NCI-H2029 treated with DMSO at 0.1 percent for 48 hours (cell line): ENCODE measurements around the gene VAV2.
A peak's percentile ranks its signal among the peaks of the same experiment; 100 is the strongest.

ENCODE experiments used
- DNase-seq: peaks from one replicate; lab custom pipeline; 2025; lab: John Stamatoyannopoulos, UW

The VAV2 gene

DNA sequence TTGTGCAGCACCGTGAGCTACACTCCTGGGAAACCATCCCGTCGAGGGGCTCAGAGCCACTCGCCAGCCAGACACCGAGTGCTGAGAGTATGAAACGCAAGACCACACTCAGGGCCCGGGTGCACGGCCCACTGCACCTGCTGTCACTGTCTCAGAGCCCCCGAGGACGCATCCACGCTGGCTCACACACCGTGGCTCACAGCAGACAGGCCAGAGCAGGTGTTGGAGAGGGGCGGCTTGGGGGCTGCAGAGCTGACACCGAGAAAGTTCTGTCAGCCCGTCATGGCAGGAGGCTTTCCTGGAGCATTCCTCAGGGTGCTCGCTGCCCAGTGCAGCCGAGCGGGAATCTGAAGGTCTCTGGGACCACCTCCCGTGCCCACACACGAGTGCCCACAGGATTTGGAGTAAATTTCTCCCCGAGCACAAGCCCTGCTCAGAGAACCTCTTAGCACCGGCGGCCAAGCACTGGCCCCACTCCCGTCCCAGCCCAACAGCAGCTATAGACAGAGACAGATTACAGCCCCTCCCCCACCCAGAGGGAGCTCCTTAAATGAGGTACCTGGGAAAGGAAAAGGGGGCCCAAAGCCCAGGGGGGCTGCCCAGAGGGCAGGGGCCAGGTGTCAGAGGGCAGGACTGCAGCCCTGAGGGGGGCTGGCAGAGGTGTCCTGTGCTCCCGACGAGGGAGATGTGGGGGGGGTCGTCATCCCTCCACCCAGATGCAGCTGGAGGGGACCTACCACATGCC, 197.9 kb downstream of the VAV2 start:
- no peak for DNase-seq

DNA sequence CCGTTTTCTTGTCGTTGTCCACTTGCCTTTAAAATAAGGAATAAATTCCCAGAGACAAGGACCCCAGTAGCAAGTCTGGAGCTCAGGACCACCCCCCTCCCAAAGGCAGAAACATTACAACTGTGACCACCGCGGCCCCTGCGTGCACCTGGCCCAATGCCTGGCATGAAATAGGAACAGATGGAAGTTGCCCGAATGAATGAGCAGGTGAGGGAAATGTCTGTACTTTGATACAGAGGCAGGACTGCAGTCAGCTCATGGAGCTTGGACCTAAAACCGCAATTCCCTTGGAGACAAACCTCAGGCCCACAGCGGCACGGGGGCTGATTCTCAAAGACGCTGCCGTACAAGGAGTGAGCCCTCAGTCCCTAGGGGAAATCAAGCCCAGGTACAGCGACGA, 198.7 kb downstream of the VAV2 start:
- DNase-seq: no peak

DNA sequence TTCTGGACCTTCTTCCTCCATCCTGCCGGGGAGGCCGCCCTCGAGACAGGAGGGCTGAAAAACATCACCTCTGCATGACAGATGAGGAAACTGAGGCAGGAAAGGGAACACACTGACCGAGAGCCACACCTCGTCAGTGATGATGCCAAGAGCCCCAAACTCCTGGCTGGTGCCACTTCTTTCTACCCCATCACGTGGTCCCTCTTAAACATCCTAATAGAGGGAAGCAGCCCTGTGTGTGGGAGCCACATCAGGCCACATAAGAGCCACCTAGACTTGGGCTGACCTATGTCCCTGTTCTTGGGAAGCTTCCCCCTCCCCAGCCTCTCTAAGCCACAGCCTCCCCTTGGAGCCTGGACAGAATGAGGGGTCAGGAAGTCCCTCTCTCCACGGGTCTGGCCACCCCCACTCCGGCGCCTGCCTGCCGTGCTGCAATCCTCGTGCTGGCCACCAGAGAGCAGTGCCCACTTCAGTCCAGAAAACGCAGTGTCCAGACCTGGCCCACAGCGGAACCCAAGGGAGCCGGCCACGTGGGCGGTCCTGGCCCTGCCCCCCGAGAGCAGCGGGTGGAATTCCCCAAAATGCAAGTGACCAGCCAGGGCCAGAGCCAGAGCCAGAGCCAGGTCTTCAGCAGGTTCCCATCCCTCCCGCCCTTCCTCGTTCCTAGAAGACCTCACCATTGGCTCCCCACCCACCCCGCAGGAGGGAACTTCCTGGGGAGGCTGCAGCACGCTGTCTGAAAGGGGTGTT, 199.2 kb downstream of the VAV2 start:
- no peak for DNase-seq

DNA sequence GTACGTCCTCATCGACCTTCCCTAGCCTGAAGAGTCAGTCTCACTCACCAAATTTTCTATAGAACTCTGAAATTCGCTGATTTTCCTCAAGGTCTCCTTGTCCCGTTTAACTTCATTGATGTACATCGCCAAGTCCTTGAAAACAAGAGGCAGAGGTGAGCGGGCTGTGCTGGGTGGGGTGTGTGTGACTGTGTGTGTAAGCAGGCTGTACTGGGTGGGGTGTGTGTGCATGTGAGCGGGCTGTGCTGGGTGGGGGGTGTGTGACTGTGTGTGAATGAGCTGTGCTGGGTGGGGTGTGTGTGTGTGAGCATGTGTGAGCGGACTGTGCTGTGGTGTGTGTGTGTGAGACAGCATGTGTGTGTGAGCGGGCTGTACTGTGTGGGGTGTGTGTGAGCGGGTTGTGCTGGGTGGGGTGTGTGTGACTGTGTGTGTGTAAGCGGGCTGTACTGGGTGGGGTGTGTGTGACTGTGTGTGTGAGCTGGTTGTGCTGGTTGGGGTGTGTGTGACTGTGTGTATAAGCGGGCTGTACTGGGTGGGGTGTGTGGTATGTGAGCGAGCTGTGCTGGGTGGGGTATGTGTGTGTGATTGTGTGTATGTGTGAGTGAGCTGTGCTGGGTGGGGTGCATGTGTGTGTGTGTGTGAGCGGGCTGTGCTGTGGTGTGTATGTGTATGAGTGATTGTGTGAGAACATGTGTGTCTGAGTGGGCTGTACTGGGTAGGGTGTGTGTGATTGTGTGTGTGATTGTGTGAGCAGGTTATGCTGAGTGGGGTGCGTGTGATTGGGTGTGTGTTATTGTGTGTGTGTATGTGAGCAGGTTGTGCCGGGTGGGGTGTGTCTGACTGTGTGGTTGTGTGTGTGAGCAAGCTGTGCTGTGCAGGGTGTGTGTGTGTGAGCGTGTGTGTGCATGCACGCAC, 200.1 kb downstream of the VAV2 start:
- DNase-seq: no peak

DNA sequence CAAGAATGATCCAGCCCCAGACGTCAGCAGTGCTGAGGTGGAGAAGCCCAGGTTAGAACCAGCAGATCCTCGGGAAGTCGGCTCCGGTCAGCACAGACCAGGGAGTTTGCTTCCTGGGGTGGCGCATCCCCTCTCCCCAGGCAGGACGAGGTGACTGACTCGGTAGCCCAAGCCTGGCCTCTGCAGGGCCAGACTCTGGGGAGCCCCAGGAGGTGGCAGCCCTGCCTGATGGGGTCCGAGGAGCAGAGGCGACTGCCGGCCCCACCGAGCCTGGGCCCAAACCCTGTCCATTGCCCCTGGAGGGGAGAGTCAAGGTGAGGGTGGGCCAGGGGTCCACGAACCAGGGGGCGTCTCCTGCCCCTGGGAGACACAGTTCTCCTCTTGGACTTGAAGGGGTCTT, 201.1 kb downstream of the VAV2 start:
- DNase-seq: no peak

DNA sequence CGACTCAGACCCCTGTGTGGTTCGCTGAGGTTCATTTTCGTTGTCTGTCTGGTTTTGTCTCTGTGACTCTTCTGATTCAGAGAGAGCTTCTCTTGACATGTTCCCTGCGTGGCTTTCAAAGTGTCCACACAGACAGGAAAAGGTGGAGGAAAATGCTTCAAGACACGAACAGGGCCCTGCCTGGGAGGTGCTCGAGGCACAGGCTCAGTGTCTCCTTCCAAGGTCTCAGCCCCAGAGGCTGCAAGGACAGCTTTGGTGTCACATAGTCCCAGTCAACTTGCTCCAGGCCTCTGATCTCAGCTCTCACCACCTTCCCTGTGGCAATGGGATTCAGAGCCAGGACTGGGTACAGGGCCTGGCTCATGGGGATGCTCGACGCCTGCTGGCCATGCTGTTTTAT, 202.3 kb downstream of the VAV2 start:
- no peak for DNase-seq

DNA sequence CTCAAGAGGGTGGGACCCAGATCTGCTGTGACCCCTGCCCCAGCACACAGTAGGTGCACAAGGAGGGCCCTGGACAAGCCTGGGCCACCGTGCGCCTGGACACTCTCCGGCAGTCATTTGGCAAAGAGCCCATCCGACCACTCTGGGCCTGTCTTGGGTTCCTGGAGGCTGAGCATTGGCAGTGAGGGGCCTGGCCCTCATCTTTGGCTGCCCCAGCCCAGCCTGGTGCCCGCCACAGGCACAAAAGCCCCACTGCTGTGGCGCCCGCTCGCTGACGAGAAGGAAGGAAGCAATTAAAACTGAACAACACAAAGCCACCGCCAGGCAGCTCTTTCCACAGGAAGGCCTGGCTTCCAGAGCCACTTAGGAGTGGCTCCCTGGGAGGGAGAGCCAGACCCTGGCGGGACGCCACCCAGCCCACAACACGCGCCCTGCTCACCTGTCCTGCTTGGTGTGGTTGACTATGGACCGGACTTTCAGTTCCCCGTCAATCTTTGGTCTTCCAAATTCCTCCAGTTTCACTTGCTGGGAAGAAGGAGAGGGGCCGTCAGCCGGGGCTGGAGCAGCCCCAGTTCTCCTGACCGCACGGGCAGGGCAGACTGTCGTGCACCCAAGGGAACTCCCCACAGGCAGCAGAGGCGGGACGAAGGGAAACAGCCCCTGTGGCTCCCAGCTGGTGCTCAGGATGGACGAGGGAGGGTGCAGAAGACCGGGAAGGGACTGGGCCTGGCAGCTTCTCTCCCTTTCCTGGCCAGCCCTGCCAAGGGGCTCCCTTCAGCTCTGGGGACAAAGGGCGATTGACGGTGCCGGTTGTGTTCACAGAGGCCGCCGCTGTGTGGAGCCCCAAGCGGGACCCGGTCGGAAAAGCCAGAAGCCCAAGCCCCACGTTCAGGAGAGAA, 203.1 kb downstream of the VAV2 start:
- DNase-seq: peak; percentile 40

DNA sequence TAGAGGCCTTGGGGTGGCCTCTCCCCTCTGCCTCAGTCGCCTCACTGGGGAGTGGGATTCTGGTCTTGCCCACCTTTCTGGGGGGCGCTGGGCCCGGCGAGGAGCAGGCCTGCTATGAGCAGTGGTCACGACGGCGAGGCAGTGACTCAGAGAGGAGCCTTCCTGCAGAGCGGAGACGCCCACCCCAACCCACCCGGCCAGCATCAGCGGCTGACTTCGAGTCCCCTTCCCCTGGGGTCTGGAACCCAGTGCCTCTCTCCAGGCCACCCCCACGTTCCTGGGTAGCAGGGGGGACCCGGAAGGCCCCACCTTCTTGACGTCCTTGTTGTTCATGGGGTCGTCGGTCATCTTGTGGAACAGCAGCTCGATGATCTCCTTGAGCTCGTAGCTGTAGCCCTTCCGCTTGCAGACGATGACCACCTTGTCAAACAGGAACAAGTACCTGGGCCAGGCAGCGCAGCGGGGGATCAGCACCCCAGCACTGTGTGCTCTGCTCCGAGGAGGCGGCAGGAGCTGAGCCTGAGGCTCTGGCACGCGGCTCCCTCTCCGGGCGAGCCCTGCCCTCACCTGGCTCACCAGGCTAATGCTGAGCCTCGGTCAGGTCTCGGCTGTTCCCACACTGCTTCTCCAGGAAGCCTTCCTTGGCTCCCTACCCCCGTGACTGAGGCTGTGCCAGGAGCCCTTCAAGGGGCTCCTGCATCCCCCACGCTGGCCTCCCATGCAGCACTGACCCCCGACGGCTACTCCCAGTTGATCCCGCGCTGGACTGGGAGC, 203.9 kb downstream of the VAV2 start:
- no peak for DNase-seq

DNA sequence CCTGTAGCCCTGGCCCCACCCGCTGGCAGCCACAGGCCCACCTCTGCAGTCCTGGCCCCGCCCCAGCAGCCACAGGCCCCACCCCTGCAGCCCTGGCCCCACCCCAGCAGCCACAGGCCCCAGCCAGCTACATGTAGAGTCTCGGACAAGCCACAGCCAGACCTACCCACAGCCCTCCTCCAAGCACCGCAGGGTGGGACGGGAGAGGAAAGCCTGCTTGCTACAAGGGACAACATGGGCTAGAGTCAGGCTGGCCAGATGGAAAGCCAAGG, 204.4 kb downstream of the VAV2 start:
- DNase-seq: no peak

DNA sequence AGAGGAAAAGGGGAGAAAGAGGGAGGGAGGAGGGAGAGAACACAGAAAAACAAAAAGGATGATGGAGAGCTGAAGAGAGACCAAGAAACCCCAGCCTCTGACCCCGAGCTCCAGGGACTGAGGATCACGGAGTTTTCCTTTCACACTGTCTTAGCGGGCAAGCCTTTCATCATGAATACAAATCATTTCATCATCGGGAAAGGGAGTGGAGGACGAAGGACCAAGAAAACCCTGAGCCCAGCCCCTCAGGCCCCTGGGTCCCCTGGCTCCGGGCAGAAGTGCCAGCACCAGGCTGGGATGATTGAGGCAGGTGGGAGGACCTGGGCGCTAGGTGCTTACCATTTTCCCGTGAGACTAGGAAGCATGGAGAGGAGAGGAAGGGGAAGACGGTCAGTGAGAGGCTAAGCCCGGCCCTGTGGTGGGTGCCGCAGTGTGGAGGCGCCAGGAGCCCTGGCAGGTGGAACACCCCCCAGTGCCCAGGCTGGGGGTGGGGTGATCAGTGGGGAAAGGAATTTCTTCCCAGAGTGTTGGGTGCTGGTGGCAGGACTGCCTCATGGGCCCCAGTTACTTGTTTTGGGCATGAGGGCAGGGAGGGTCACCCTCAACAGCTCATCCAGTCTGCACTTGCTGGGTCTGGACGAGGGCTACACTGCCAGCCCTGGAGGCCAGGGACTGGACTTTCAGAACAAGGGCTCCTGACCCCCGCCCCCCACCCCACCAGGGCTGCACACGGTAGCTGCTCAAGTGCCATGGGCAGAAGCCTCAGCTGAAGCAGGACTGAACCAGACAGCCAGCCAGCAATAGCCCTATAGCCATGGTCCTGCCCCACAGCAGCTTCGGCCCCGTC, 205.0 kb downstream of the VAV2 start:
- no peak for DNase-seq

DNA sequence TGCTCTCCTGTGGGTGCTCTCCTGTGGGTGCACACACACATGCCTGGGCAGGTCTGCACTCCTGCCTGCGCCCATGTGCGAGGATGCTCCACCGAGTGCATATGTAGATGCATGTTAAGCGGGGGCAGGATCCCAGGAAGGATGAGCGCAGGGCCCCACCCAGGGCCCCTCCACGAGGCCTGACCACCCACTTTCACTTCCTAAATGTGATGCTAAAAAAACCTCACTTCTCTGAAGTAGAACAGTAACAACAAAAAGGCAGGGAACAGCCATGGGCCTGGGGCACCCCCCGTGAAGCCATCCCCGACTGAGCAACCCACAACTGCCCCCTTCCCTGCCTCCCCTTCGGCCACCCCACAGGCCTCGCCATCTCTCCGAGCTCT, 205.8 kb downstream of the VAV2 start:
- no peak for DNase-seq

DNA sequence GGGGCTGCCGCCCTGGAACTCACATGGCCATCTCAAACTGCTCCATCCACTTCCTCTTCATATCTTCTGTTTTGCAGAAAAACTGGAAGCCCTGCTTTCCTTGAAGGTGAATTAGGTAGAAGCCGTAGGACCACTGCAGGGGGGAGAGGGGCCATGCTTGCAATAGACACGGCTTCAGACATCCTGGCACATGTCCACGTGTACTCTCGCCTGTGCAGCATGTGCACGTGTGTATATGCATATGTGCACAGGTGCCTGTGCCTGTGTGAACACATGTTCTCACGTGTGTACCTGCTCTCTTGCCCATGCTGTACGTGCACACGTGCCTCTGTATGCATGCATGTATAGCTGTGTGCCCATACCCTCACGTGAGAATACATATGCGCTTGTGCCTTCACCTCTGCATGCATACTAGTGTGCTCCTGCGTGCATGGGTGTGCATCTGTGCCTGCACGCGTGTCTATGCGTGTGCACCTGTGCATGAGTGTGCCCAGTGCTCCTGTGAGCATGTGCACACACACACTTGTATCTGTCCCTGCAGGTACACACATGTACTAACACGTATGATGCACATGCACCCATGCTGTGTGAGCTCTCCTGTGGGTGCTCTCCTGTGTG, 206.3 kb downstream of the VAV2 start:
- no peak for DNase-seq

DNA sequence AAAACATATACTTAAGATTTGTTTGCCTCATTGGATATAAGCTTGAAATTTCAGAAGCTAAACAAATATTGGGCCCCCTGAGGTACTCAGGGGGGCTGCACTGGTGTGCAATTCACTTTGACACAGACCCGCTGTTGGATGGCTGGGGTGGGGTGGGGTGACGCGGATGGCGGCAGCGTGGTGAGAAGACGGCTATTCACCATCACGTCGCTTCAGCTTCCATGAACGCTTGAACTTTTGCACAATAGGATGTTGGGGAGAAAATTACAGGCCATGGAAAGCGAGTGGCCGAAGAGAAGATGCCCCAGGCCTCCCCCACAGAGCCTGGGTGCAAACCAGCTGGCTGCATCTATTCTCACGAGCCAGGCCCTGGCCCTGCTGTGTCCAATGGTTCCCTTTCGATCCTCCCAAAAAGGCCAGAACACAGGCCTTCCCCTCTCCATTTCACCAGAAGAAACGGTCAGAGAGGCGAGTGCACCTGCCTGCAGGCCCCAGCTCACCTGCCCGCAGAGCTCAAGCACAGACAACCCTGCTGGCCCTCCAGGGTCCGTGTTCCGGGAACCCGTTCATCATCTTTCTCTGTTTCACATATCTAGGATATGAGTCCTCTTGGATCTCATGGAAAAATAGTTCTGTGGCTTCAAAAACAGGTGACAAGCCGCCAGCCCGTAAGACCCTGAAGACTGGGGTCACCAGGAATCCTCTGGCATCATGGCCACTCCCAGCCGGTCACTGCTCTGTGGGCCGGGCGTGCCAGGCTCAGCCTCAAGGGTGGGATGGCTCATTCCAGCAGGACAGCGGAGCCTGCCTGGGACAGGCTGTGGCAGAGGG, 207.2 kb downstream of the VAV2 start:
- no peak for DNase-seq

DNA sequence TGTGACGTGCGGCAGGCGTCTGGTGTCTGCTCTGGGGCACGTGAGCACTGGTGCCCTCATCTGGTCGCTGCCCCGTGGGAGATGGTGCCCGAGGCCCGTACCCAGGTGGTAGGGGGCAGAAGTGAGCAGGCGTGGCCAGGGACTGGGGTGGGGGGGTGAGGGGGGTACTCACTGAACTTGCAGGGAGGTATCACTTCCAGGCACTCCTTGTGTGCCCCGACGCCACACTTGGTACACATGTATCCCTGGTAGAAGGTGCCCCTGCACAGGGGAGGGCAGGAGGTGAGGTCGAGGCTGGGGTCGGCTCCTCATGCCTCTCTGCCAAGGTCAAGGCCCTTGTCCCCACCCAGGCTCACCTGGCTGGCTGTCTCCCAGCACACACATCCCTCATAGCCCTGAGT, 208.8 kb downstream of the VAV2 start:
- no peak for DNase-seq

DNA sequence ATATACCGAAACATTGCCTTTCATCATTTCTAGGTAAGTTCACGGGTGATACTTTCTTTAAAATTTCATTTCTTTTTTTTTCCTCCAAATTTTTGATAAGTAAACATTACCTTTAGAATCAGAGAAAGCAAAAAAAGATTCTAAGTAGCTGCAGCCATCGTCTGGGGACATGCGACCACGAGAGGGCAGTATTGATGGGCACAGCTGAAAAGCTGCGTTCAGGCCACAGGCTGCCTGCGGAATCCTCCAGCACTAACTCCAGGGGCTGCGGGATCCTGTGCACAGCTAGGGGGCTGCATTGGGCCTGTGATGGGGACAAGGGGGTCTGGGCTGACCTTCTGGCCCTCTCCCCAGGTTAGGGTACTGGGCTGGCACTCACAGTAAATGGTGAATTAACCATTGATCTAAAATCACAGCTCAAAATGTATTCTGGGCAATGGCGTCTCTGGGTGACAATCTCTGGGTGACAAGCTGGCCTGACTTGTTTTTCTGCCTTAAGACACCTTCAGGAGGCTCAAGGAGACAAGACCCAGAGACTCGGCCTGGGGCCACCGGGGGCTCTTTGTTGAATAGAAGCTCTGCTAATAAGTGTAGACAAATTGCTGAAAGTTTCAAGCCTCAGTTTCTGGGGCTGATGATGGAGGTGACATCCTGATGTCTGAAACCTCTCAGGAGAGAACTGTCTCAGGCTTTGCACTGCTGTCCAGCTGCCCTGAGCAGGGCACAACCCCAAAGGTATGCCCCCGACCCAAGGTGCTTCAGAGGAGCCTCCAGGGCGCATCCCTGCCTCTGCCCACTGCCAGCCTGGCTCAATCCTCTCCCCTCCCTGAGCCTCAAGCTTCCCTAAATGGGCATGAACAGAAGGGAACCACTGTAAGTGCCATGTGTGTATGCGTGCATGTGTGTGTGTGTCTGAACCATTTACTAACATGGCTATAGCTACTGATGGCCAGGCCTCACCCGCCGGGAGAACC, 209.7 kb downstream of the VAV2 start:
- peak; percentile 11 for DNase-seq

DNA sequence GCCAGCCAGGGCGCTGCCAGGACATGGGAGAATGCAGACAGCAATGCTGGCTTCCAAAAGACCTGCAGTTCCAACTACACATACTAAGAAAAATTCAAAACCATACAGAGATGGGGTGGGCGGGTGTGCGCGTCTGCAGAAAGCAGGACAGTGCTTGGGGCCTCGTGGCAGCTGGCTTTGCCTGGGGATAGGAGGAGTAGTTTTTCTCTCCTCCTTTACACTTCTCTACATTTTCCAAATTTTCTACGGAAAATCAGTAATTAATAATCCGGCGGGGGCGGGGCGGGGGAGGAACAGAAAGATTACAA, 210.3 kb downstream of the VAV2 start:
- DNase-seq: no peak

DNA sequence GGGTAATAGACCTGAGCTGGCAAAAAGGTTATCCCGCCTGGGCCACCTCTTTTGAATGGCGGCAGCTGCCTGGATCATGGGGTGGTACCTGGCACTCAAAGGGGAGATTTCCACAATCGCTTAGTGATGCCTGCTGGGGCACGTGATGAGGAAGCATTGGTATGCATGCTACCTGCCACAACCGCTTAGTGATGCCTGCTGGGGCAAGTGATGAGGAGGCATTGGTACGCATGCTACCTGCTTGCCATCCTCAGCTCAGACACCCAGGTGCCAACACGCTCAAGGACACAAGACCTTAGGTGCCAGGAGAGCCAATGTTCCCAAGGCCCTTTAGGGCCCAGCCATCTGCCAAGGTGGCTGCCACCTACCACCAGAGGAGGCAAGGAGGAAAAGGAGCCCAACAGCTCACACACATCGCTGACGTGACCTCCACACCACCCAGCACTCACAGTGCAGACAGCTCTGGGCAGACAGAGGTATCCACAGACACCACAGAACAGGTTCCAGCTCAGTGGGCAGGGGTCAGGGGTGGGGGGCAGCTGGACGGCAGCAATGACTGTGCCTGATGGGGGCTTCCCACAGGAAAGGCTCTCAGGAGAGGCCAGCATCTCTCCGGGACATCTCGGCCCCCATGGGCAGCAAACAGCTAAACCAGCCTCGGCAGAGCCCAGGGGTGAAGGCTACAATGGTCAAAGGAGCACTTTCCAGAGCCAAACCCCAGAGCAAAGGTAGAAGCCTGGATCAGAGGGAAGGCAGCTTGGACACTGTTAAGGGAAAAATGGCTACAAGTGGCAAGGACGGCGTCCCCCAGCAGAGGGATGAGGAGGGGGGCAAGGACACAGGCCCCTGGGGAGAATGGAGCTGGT, 210.9 kb downstream of the VAV2 start:
- no peak for DNase-seq
